ENCODE data around the gene MAVS. TPM values are rescaled to one million over a fixed set of nuclear protein-coding genes. Genes with fewer than 3 reads are reported as not detected.

The MAVS gene
- total and polyA plus RNA-seq, 9 of the 15 experiments (the other 6 are each of a cell fraction or from before 2014, with no cell fraction given), result 1.6 to 22.0 (median 11.3) TPM

DNA sequence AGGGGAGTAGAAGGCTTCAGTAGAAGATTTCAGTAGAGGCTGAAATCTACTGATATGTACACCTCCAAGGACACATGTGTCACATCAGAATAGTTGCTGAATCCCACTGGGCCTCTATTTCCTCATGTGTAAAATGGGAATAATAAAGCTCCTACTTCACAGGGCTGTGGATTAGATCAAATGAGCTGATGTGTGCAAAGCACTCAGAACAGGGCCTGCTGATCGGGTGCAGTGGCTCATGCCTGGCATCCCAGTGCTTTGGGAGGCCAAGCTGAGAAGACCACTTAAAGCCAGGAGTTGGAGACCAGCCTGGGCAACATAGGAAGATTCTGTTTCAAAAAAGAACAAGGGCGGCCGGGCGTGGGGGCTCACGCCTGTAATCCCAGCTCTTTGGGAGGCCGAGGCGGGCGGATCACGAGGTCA is 34.4 kb upstream of the MAVS start:
- DNase-seq (ENCODE audit: extremely low read depth in 1 of 4, low spot score in 3 of 4) (no peak), ATAC-seq (no peak), FAIRE-seq (no peak)
- Histone ChIP-seq H3K4me1 (replicated peaks in 1 of 2; ENCODE audit: control insufficient read depth in 2 of 2, insufficient read depth in 2 of 2, low read length in 2 of 2) (peaks cover 6 to 12% of the 10 kb centered on the region in 2 experiments), H3K27ac (ENCODE audit: extremely low read depth, low read depth, low read length) (no peak overlapping the region), H3K27me3 (ENCODE audit: control insufficient read depth in 2 of 2, insufficient read depth in 2 of 2, low read length in 2 of 2) (no peaks in the 10 kb centered on the region), H2AFZ (ENCODE audit: low read depth, low read length) (peak overlapping the region; percentile 81), H3K4me3 (no peak overlapping the region), H3K36me3 (ENCODE audit: control insufficient read depth, insufficient read depth, low read length) (no peaks in the 10 kb centered on the region), H3K9me3 (replicated peaks; ENCODE audit: control insufficient read depth, insufficient read depth, low read depth, low read length) (no peaks in the 10 kb centered on the region), H3K9ac (ENCODE audit: insufficient read depth in 1 of 2, low read depth in 2 of 2, low read length in 2 of 2) (no peak overlapping the region), H3K79me2 (ENCODE audit: control insufficient read depth, insufficient read depth, low read length) (no peaks in the 10 kb centered on the region), H4K20me1 (replicated peaks; ENCODE audit: control insufficient read depth, insufficient read depth, low read length) (no peaks in the 10 kb centered on the region), H3K9me1 (ENCODE audit: control insufficient read depth, insufficient read depth, low read length) (no peaks in the 10 kb centered on the region), H3K4me2 (ENCODE audit: insufficient read depth, low read length) (no peak overlapping the region)
- no TSS peak for BruUV-seq (replicated peaks)
- WGBS (ENCODE audit: insufficient coverage, low coverage, missing lambda C conversion rate), result 95% methylated on average over 4 of the region's 9 CpGs
- TF ChIP-seq SETDB1 (IDR thresholded peaks at IDR 0.05; ENCODE audit: low read length), result no peak
- no peak for TF ChIP-seq TEAD2 (tag; IDR thresholded peaks at IDR 0.05)
- TF ChIP-seq, protein P1, sequence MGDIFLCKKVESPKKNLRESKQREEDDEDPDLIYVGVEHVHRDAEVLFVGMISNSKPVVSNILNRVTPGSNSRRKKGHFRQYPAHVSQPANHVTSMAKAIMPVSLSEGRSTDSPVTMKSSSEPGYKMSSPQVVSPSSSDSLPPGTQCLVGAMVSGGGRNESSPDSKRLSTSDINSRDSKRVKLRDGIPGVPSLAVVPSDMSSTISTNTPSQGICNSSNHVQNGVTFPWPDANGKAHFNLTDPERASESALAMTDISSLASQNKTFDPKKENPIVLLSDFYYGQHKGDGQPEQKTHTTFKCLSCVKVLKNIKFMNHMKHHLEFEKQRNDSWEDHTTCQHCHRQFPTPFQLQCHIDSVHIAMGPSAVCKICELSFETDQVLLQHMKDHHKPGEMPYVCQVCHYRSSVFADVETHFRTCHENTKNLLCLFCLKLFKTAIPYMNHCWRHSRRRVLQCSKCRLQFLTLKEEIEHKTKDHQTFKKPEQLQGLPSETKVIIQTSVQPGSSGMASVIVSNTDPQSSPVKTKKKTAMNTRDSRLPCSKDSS (IDR thresholded peaks at IDR 0.05; ENCODE audit: low read depth, partially characterized antibody), result no peak
- no peak for TF ChIP-seq ZZZ3 (IDR thresholded peaks at IDR 0.05)
- no peak for TF ChIP-seq PCBP1 (IDR thresholded peaks at IDR 0.05; ENCODE audit: low read depth, low read length, poor library complexity, severe bottlenecking)
- TF ChIP-seq, protein P2, sequence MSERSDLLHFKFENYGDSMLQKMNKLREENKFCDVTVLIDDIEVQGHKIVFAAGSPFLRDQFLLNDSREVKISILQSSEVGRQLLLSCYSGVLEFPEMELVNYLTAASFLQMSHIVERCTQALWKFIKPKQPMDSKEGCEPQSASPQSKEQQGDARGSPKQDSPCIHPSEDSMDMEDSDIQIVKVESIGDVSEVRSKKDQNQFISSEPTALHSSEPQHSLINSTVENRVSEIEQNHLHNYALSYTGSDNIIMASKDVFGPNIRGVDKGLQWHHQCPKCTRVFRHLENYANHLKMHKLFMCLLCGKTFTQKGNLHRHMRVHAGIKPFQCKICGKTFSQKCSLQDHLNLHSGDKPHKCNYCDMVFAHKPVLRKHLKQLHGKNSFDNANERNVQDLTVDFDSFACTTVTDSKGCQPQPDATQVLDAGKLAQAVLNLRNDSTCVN (CRISPR knock-in tag; IDR thresholded peaks at IDR 0.05), result no peak
- TF ChIP-seq, protein P3, sequence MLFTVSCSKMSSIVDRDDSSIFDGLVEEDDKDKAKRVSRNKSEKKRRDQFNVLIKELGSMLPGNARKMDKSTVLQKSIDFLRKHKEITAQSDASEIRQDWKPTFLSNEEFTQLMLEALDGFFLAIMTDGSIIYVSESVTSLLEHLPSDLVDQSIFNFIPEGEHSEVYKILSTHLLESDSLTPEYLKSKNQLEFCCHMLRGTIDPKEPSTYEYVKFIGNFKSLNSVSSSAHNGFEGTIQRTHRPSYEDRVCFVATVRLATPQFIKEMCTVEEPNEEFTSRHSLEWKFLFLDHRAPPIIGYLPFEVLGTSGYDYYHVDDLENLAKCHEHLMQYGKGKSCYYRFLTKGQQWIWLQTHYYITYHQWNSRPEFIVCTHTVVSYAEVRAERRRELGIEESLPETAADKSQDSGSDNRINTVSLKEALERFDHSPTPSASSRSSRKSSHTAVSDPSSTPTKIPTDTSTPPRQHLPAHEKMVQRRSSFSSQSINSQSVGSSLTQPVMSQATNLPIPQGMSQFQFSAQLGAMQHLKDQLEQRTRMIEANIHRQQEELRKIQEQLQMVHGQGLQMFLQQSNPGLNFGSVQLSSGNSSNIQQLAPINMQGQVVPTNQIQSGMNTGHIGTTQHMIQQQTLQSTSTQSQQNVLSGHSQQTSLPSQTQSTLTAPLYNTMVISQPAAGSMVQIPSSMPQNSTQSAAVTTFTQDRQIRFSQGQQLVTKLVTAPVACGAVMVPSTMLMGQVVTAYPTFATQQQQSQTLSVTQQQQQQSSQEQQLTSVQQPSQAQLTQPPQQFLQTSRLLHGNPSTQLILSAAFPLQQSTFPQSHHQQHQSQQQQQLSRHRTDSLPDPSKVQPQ (CRISPR knock-in tag; IDR thresholded peaks at IDR 0.05; ENCODE audit: borderline replicate concordance), result no peak
- TF ChIP-seq CCAR2 (IDR thresholded peaks at IDR 0.05; ENCODE audit: low read depth, low read length), result no peak
- TF ChIP-seq RFX7 (CRISPR knock-in tag; IDR thresholded peaks at IDR 0.05), result no peak
- no peak for TF ChIP-seq ZNF347 (CRISPR knock-in tag; IDR thresholded peaks at IDR 0.05; ENCODE audit: low read depth)
- TF ChIP-seq CBX3 (IDR thresholded peaks at IDR 0.05; ENCODE audit: borderline replicate concordance in 1 of 2, low read length in 2 of 2), result no peak
- no peak for TF ChIP-seq TCF7L2 (IDR thresholded peaks at IDR 0.05; ENCODE audit: low read depth, low read length)
- intact Hi-C loops (cut with micrococcal nuclease) (no loop called here), in situ Hi-C loops (cut with MboI) (no loop called here)
- CTCF ChIA-PET (ENCODE audit: low intra/inter-chr PET ratio), result no interaction called here
- POLR2A ChIA-PET, result interaction anchor here (0.5 to 0.6 kb wide), 2 partner anchors 78 to 363 kb away, joined by 3 read pairs; no protein-coding TSS in a partner anchor
